Heart right ventricle (tissue), 16 donors: ENCODE data around the gene TBXT. TPM values are rescaled to one million over a fixed set of nuclear protein-coding genes. Genes with fewer than 3 reads are reported as not detected.
A peak's percentile ranks its signal among the peaks of the same experiment; 100 is the strongest.

ENCODE experiments used
- ATAC-seq, 8 donors: fragments of 200-7000 bp; cut with Tn5 transposase; one replicate each; pipeline ENCODE4 v1.9.1; 2020; ENCODE audit warnings: mild to moderate bottlenecking in 8 of 8, moderate library complexity in 8 of 8, moderate number of reproducible peaks in 1 of 8
- DNase-seq, 2 donors: peaks; one replicate each; pipeline ENCODE4 v3.0.0-alpha.2; 2020
- H3K27ac ChIP-seq, 10 donors: fragments of 200-600 bp; sonication (generic) in 2 of 10; one replicate each; pipeline versions ENCODE4 v1.5.0 to v1.8.0; 2020 to 2022; ENCODE audit warnings: mild to moderate bottlenecking in 3 of 10
- H3K27me3 ChIP-seq, 7 donors: fragments of 200-600 bp; one replicate each; pipeline ENCODE4 v1.8.0; 2021 to 2022; ENCODE audit warnings: mild to moderate bottlenecking in 2 of 7
- H3K36me3 ChIP-seq, 9 donors: fragments of 200-600 bp; sonication (generic) in 1 of 9; one replicate each; pipeline versions ENCODE4 v1.5.0 to v1.8.0; 2020 to 2022; ENCODE audit warnings: mild to moderate bottlenecking in 2 of 9
- H3K4me1 ChIP-seq, 9 donors: fragments of 200-600 bp; sonication (generic) in 1 of 9; one replicate each; pipeline versions ENCODE4 v1.5.0 to v1.8.0; 2020 to 2022; ENCODE audit warnings: mild to moderate bottlenecking in 4 of 9
- H3K4me3 ChIP-seq, 10 donors: fragments of 200-600 bp; sonication (generic) in 2 of 10; one replicate each; pipeline versions ENCODE4 v1.5.0 to v1.8.0; 2020 to 2022; ENCODE audit warnings: mild to moderate bottlenecking in 7 of 10, moderate library complexity in 2 of 10
- H3K9me3 ChIP-seq, 11 donors: fragments of 200-600 bp in 10 of 11; sonication (generic) in 2 of 11; one replicate each; pipeline versions ENCODE4 v1.5.0 to v1.8.0; 2013 to 2022; ENCODE audit warnings: mild to moderate bottlenecking in 2 of 11, control low read depth in 1 of 11, moderate library complexity in 1 of 11
- CTCF ChIP-seq, 9 donors: fragments of 200-600 bp; sonication (generic) in 2 of 9; IDR thresholded peaks; one replicate each; pipeline versions ENCODE4 v1.5.0 to v1.8.0; 2021 to 2022; ENCODE audit warnings: antibody characterized with exemption in 9 of 9, mild to moderate bottlenecking in 5 of 9, moderate library complexity in 1 of 9
- WGBS, 2 donors: extraction: QIAGEN DNeasy Blood & Tissue Kit; methylation state at CpG; one replicate each; pipeline ENCODE4 v1.1.7; 2013; ENCODE audit warnings: inconsistent platforms in 1 of 2; 5-methylcytosine and 5-hydroxymethylcytosine counted together
- intact Hi-C, 10 donors: fragments of 100-400 bp; cut with DNase I; formaldehyde crosslinking; loops; one replicate each; pipeline versions ENCODE4 v1.11.1 to v1.14.2; 2022
- polyA plus RNA-seq, 2 donors: library from polyadenylated mRNA; stranded (reverse); fragments of 200-250 nt; gene quantifications; one replicate each; pipeline ENCODE4 v1.2.3, GENCODE V29; 2013
- total RNA-seq, 10 donors: library from RNA; stranded (reverse); fragmentation: NEBNext Ultra II Directional in 3 of 10; extraction: Animal tissue kit (Norgen Biotek cat#: 25700) in 3 of 10; gene quantifications; one replicate each; pipeline versions ENCODE4 v1.2.1 to v1.2.4, GENCODE V29; 2021 to 2023
- donor health status: Arrhythmogenic right ventricular cardiomyopathy.
- donor health status: ischemic (EF 13 %, LVEDD 7.1; RV severe dilation, severe dysfunction).
- donor health status: healthy with polysubstance abuse.
- donor health status: DM: no; HTN: yes; CAD: no.
- donor health status: DM: no; HTN: no; CAD: no.
- donor health status: ischemic (EF 25% LVEDD 6.9; RV normal size, moderate dysfunction).
- donor health status: ischemic (EF 25% LVEDD 5.7; RV mildly dilated, moderate dysfunction).
- donor health status: healthy.
- donor health status: DM: yes; HTN: yes; CAD: no.
- donor health status: Ischemic cardiomyopathy.
- donor health status: ischemic (EF 35%, LVEDD 5.7; RV mildly dilated, moderate dysfunction).
- donor health status: nonischemic (EF 11% LVEDD 7.7; RV severe dilation, severe dysfunction).
- donor health status: DM: yes; HTN: yes; CAD: no.
- donor health status: PGD.
- donor health status: ischemic (EF 29% LVEDD 5.4; RV normal size, mild dysfunction).
- donor health status: nonischemic (EF 23%, LVEDD 6.1; RV moderate dilation, normal function).

TBXT gene
- total and polyA plus RNA-seq, 12 donors: not detected

- intact Hi-C loops: loop anchor here in 1 of 10 donors (10.0 kb wide), 1 partner anchor 236 kb away; no protein-coding TSS in a partner anchor
- H3K4me3 ChIP-seq: peak overlapping the region; percentile 14 to 45 (median 24)
- no peak for ATAC-seq
Observed at GRCh38 chr6:166168616-166169548, 1.2 kb upstream of the TBXT start.

GRCh38 chr6:166167258-166167731 lies 356 bp downstream of the TBXT start:
- intact Hi-C loops: loop anchor here in 1 of 10 donors (10.0 kb wide), 1 partner anchor 238 kb away; no protein-coding TSS in a partner anchor
- Histone ChIP-seq H3K4me1 (peaks cover 6 to 36% (median 28%) of the 10 kb centered on the region in 9 donors), H3K36me3 (no peaks in the 10 kb centered on the region), H3K9me3 (no peaks in the 10 kb centered on the region), H3K27ac (no peak overlapping the region), H3K27me3 (peaks cover 29 to 100% (median 99%) of the 10 kb centered on the region in 7 donors), H3K4me3 (peak overlapping the region in 7 of 10 donors; percentile 14 to 45 (median 29))
- DNase-seq (no peak), ATAC-seq (no peak)
- TF ChIP-seq CTCF (IDR thresholded peaks at IDR 0.05): no peak
- 0 to 2% methylated on average over 44 of the region's 44 CpGs for WGBS, 2 donors

More at GRCh38 chr6:166168616-166169548, 1.2 kb upstream of the TBXT start:
- no peak for DNase-seq
- Histone ChIP-seq H3K27ac (no peak overlapping the region), H3K27me3 (peaks cover 29 to 100% (median 98%) of the 10 kb centered on the region in 7 donors), H3K4me1 (peaks cover 10 to 50% (median 34%) of the 10 kb centered on the region in 9 donors), H3K9me3 (no peaks in the 10 kb centered on the region), H3K36me3 (no peaks in the 10 kb centered on the region)
- 2% methylated on average over 65 of the region's 65 CpGs for WGBS, 2 donors
- TF ChIP-seq CTCF (IDR thresholded peaks at IDR 0.05): no peak

GRCh38 chr6:166166314-166167257 lies 1.1 kb downstream of the TBXT start:
- peak overlapping the region in 1 of 10 donors; percentile 18 for H3K4me3 ChIP-seq
- H3K4me1 ChIP-seq: peaks cover 6 to 36% (median 28%) of the 10 kb centered on the region in 9 donors
- DNase-seq: no peak
- H3K27ac ChIP-seq: no peak overlapping the region
- intact Hi-C loops: loop anchor here in 1 of 10 donors (10.0 kb wide), 1 partner anchor 238 kb away; no protein-coding TSS in a partner anchor
- no peaks in the 10 kb centered on the region for H3K36me3 ChIP-seq
- H3K27me3 ChIP-seq: peaks cover 29 to 100% (median 100%) of the 10 kb centered on the region in 7 donors
- peak in 1 of 8 donors; percentile 48 for ATAC-seq
- WGBS, 2 donors: 2 to 3% methylated on average over 60 to 63 of the region's 63 CpGs
- H3K9me3 ChIP-seq: no peaks in the 10 kb centered on the region
- no peak for TF ChIP-seq CTCF (IDR thresholded peaks at IDR 0.05)
